ENCODE data around the gene RUNX1.

Gene RUNX1

DNA sequence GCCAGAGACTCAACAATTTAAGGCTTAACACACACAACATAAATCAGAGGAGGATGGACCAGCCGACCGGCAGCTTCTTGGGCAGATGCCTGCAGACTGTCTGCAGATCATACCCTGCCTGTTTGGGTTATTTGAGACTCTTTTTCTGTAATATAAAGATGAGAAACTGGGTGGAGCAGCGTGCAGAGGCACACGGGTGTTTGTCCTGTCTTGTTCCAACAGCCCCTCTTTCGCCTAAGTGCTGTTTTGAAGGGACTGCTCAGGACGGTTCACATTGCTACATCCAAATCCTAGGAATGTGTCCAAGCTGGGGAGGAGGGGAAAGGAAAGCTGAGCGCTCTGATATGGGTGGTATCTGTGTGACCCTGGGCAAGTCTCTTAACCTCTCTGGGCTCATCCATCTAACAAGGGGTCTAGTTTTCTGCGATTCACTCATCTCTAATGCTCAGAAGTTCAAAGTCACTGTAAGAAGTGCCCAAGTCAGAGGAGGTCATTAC lies 230.4 kb downstream of the RUNX1 start:
- Histone ChIP-seq H3K9ac (ENCODE audit: low read depth, low read length) (no peak overlapping the region), H3K4me2 (ENCODE audit: low read length) (no peak overlapping the region), H3K4me3 (ENCODE audit: low read length) (no peak overlapping the region), H3K36me3 (ENCODE audit: insufficient read depth, low read length) (peaks cover 80% of the 10 kb centered on the region), H3K9me3 (replicated peaks; ENCODE audit: low read length) (no peaks in the 10 kb centered on the region), H3K4me1 (ENCODE audit: control insufficient read depth, insufficient read depth, low read length) (peaks cover 43% of the 10 kb centered on the region), H3K27me3 (ENCODE audit: control insufficient read depth, insufficient read depth, low read length) (no peaks in the 10 kb centered on the region)

- Histone ChIP-seq H3K4me2 (ENCODE audit: low read length) (no peak overlapping the region), H3K9ac (ENCODE audit: low read depth, low read length) (no peak overlapping the region), H3K4me3 (ENCODE audit: low read length) (no peak overlapping the region), H3K9me3 (replicated peaks; ENCODE audit: low read length) (no peaks in the 10 kb centered on the region), H3K27me3 (ENCODE audit: control insufficient read depth, insufficient read depth, low read length) (no peaks in the 10 kb centered on the region), H3K4me1 (ENCODE audit: control insufficient read depth, insufficient read depth, low read length) (peaks cover 47% of the 10 kb centered on the region), H3K36me3 (ENCODE audit: insufficient read depth, low read length) (peaks cover 84% of the 10 kb centered on the region)
These were observed 231.1 kb downstream of the RUNX1 start for GRCh38 chr21:34817821-34818661.

DNA sequence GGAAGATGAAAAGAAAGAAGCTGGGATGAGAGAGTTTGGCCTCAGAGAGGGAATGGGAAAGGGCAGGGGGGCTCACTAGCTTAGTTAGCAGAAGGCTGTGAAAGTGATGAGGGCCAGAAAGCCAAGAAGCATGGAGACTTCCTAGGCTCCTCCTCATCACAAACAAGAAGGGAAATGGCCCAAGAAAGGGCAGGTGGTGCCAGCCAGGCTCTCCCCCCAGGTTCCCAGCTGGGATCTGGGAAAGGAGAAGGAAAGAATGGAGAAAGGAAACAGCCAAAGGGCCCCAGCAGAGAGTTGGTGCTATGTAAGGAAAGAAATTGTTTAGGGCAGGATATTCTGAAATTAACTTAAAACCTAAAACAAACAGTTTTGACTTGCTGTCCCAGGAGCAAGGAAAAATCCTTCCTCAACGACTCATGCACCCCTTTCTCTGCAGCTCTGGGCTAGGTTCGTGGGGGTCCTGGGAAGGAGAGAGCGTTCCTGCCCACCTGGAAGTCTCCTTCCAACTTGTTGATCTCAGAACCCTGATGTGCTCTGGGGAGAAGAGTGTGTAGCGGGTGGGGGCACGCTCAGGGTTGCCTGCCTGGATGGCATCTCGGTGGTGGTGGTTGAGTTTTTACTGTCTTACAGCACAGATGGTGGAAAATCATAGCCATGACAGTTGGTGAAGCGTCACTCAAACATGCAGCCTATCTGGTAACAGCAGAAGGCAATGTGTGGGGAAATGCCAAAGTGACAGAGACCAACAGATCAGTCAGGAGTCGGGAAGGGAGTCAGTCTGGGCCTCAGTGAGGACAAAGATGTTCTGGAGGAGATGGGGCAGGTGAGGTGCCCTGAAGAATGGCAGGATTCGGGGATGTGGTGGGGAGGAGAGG lies 233.0 kb downstream of the RUNX1 start:
- peaks cover 71% of the 10 kb centered on the region for H3K36me3 ChIP-seq (ENCODE audit: insufficient read depth, low read length)
- no peaks in the 10 kb centered on the region for H3K27me3 ChIP-seq (ENCODE audit: control insufficient read depth, insufficient read depth, low read length)
- H3K9ac ChIP-seq (ENCODE audit: low read depth, low read length) = no peak overlapping the region
- H3K4me2 ChIP-seq (ENCODE audit: low read length) = no peak overlapping the region
- no peak overlapping the region for H3K4me3 ChIP-seq (ENCODE audit: low read length)
- peaks cover 63% of the 10 kb centered on the region for H3K4me1 ChIP-seq (ENCODE audit: control insufficient read depth, insufficient read depth, low read length)
- no peaks in the 10 kb centered on the region for H3K9me3 ChIP-seq (replicated peaks; ENCODE audit: low read length)

- Histone ChIP-seq H3K4me1 (ENCODE audit: control insufficient read depth, insufficient read depth, low read length) (peaks cover 60% of the 10 kb centered on the region), H3K4me2 (ENCODE audit: low read length) (no peak overlapping the region), H3K27me3 (ENCODE audit: control insufficient read depth, insufficient read depth, low read length) (no peaks in the 10 kb centered on the region), H3K9ac (ENCODE audit: low read depth, low read length) (no peak overlapping the region), H3K36me3 (ENCODE audit: insufficient read depth, low read length) (peaks cover 69% of the 10 kb centered on the region), H3K4me3 (ENCODE audit: low read length) (no peak overlapping the region), H3K9me3 (replicated peaks; ENCODE audit: low read length) (no peaks in the 10 kb centered on the region)
These were observed 234.6 kb downstream of the RUNX1 start for GRCh38 chr21:34814529-34814951.

DNA sequence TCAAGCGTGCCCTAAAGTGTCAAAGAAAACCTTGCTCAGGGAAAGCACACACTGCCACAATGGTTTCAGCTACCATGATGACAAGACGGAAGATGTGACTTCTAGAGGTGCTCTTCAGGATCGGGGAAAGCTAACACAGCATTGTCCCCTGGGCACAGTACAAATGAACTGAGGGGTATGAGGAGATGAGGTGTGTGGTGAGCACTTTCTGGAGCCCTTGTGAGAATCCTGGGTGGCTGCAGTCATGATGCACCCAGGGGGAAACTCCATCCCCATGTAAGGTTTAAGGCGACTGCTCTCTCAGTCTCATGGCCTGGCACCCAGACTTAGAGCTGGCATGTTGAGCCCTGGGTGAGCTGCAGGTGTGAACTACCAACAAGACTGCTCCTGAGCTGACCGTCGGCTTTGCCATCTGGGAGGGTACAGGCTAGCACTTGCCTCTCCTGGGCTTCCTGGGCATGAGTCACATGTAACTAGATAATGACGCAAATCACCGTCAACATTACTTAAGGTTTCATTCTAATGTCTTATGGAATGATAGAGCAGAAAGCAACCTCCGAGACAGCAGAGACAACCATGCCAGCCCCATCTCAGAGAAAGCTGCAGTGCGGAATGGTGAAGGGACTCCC lies 235.7 kb downstream of the RUNX1 start:
- Histone ChIP-seq H3K4me1 (ENCODE audit: control insufficient read depth, insufficient read depth, low read length) (peaks cover 68% of the 10 kb centered on the region), H3K9me3 (replicated peaks; ENCODE audit: low read length) (no peaks in the 10 kb centered on the region), H3K4me3 (ENCODE audit: low read length) (no peak overlapping the region), H3K4me2 (ENCODE audit: low read length) (peak overlapping the region; percentile 11), H3K27me3 (ENCODE audit: control insufficient read depth, insufficient read depth, low read length) (no peaks in the 10 kb centered on the region), H3K9ac (ENCODE audit: low read depth, low read length) (peak overlapping the region; percentile 28), H3K36me3 (ENCODE audit: insufficient read depth, low read length) (peaks cover 62% of the 10 kb centered on the region)

GRCh38 chr21:34812504-34813265 lies 236.4 kb downstream of the RUNX1 start:
- Histone ChIP-seq H3K4me2 (ENCODE audit: low read length) (peak overlapping the region; percentile 36), H3K4me3 (ENCODE audit: low read length) (peak overlapping the region; percentile 17), H3K9ac (ENCODE audit: low read depth, low read length) (peak overlapping the region; percentile 28), H3K4me1 (ENCODE audit: control insufficient read depth, insufficient read depth, low read length) (peaks cover 75% of the 10 kb centered on the region), H3K9me3 (replicated peaks; ENCODE audit: low read length) (no peaks in the 10 kb centered on the region), H3K36me3 (ENCODE audit: insufficient read depth, low read length) (peaks cover 56% of the 10 kb centered on the region), H3K27me3 (ENCODE audit: control insufficient read depth, insufficient read depth, low read length) (no peaks in the 10 kb centered on the region)

DNA sequence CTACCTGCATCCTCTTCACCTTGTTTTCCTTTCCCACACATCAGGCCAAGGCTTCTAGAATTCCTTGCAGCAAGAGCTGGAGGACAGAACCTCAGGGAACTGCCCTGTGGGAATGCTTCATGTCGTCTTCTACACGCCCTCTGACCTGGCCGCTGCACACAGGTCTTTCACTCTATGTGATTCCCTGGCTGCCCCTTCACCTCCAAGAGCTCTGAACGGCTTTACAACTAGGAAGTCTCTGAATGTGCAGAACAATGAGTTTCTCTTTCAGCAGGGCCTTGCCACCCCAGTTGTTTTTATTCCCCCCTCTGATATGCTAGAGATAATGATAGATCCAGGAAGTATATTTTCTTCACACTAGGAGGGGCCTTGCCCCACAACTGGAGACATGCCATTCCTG lies 237.7 kb downstream of the RUNX1 start:
- H3K4me3 ChIP-seq (ENCODE audit: low read length) = no peak overlapping the region
- H3K4me2 ChIP-seq (ENCODE audit: low read length) = no peak overlapping the region
- peaks cover 51% of the 10 kb centered on the region for H3K36me3 ChIP-seq (ENCODE audit: insufficient read depth, low read length)
- H3K9ac ChIP-seq (ENCODE audit: low read depth, low read length) = no peak overlapping the region
- H3K4me1 ChIP-seq (ENCODE audit: control insufficient read depth, insufficient read depth, low read length) = peaks cover 80% of the 10 kb centered on the region
- peaks cover 3% of the 10 kb centered on the region for H3K9me3 ChIP-seq (replicated peaks; ENCODE audit: low read length)
- H3K27me3 ChIP-seq (ENCODE audit: control insufficient read depth, insufficient read depth, low read length) = no peaks in the 10 kb centered on the region

DNA sequence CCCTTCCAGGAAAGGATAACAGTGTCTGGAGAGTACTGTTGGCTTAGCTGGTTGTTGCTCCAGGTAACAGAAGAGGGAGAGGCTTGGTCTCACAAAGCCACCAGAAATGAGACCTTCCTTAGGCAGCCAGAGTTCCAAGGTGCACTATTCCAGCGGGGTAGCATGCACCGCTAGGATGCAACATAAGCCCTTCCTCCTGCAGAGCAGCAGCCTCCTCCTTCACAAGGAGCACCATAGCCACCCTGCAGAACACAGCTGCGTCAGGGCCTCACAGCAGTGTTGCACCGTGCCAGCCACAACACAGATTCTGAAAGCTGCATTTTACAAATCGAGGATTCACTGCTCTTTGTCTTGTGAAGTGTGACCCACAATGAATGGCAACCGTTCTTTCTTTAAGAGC lies 238.3 kb downstream of the RUNX1 start:
- Histone ChIP-seq H3K9me3 (replicated peaks; ENCODE audit: low read length) (peaks cover 6% of the 10 kb centered on the region), H3K27me3 (ENCODE audit: control insufficient read depth, insufficient read depth, low read length) (no peaks in the 10 kb centered on the region), H3K4me2 (ENCODE audit: low read length) (no peak overlapping the region), H3K9ac (ENCODE audit: low read depth, low read length) (no peak overlapping the region), H3K36me3 (ENCODE audit: insufficient read depth, low read length) (peaks cover 49% of the 10 kb centered on the region), H3K4me3 (ENCODE audit: low read length) (no peak overlapping the region), H3K4me1 (ENCODE audit: control insufficient read depth, insufficient read depth, low read length) (peaks cover 74% of the 10 kb centered on the region)

GRCh38 chr21:34809822-34810221 lies 239.3 kb downstream of the RUNX1 start:
- Histone ChIP-seq H3K9ac (ENCODE audit: low read depth, low read length) (no peak overlapping the region), H3K4me2 (ENCODE audit: low read length) (no peak overlapping the region), H3K4me3 (ENCODE audit: low read length) (no peak overlapping the region), H3K27me3 (ENCODE audit: control insufficient read depth, insufficient read depth, low read length) (no peaks in the 10 kb centered on the region), H3K4me1 (ENCODE audit: control insufficient read depth, insufficient read depth, low read length) (peaks cover 72% of the 10 kb centered on the region), H3K36me3 (ENCODE audit: insufficient read depth, low read length) (peaks cover 42% of the 10 kb centered on the region), H3K9me3 (replicated peaks; ENCODE audit: low read length) (peaks cover 6% of the 10 kb centered on the region)

GRCh38 chr21:34808569-34809204 lies 240.4 kb downstream of the RUNX1 start:
- Histone ChIP-seq H3K9ac (ENCODE audit: low read depth, low read length) (peak overlapping the region; percentile 84), H3K4me3 (ENCODE audit: low read length) (peak overlapping the region; percentile 39), H3K4me1 (ENCODE audit: control insufficient read depth, insufficient read depth, low read length) (peaks cover 61% of the 10 kb centered on the region), H3K27me3 (ENCODE audit: control insufficient read depth, insufficient read depth, low read length) (no peaks in the 10 kb centered on the region), H3K36me3 (ENCODE audit: insufficient read depth, low read length) (peaks cover 44% of the 10 kb centered on the region), H3K4me2 (ENCODE audit: low read length) (peak overlapping the region; percentile 68), H3K9me3 (replicated peaks; ENCODE audit: low read length) (peaks cover 6% of the 10 kb centered on the region)

Data from skeletal muscle satellite cell (primary cell).